GM23338 (cell line): ENCODE measurements around the gene ZNF691. TPM values are rescaled to one million over a fixed set of nuclear protein-coding genes. Genes with fewer than 3 reads are reported as not detected.

ENCODE experiments used
- ATAC-seq: fragments of 200-7000 bp; cut with Tn5 transposase; 3 replicates; pipeline ENCODE4 v1.9.1; 2020
- DNase-seq: peaks from one replicate; pipeline ENCODE4 v3.0.0-alpha.2; 2015; ENCODE audit warnings: low spot score
- H2AFZ ChIP-seq: fragments of 200-600 bp; sonication (generic); 2 replicates; pipeline ENCODE4 v1.8.0; 2016; ENCODE audit warnings: antibody characterized with exemption, mild to moderate bottlenecking, moderate library complexity
- H3F3A ChIP-seq: fragments of 200-600 bp; sonication (generic); replicated peaks from 2 replicates; pipeline ENCODE4 v1.8.0; 2017; ENCODE audit warnings: antibody characterized with exemption, mixed run types, low read depth
- H3K27ac ChIP-seq: fragments of 200-600 bp; sonication (generic); 2 replicates; pipeline ENCODE4 v1.6.1; 2016; ENCODE audit warnings: low read depth
- H3K27me3 ChIP-seq: fragments of 200-600 bp; sonication (generic); 2 replicates; pipeline ENCODE4 v1.8.0; 2016; ENCODE audit warnings: mild to moderate bottlenecking, mixed run types, moderate library complexity; ENCODE audit not compliant: insufficient read depth
- H3K36me3 ChIP-seq: fragments of 200-600 bp; sonication (generic); 2 replicates; pipeline ENCODE4 v1.8.0; 2016; ENCODE audit warnings: mild to moderate bottlenecking; ENCODE audit not compliant: insufficient read depth
- H3K4me1 ChIP-seq: fragments of 200-600 bp; sonication (generic); 2 replicates; pipeline ENCODE4 v1.8.0; 2016; ENCODE audit warnings: mild to moderate bottlenecking, moderate library complexity; ENCODE audit not compliant: insufficient read depth
- H3K4me2 ChIP-seq: fragments of 200-600 bp; sonication (generic); 2 replicates; pipeline ENCODE4 v1.7.1; 2017; ENCODE audit warnings: mixed run types
- H3K4me3 ChIP-seq: fragments of 200-600 bp; sonication (generic); 2 replicates; pipeline ENCODE4 v1.6.1; 2016; ENCODE audit warnings: mixed run types
- H3K79me2 ChIP-seq: fragments of 200-600 bp; sonication (generic); replicated peaks from 2 replicates; pipeline ENCODE4 v1.8.0; 2017; ENCODE audit warnings: mild to moderate bottlenecking; ENCODE audit not compliant: insufficient read depth
- H3K9me2 ChIP-seq: fragments of 200-600 bp; sonication (generic); 2 replicates; pipeline ENCODE4 v1.8.0; 2017; ENCODE audit not compliant: insufficient read depth
- H4K20me1 ChIP-seq: fragments of 200-600 bp; sonication (generic); replicated peaks from 2 replicates; pipeline ENCODE4 v1.8.0; 2017; ENCODE audit warnings: mild to moderate bottlenecking; ENCODE audit not compliant: insufficient read depth
- H3K27ac Mint-ChIP-seq: 2 replicates; pipeline ENCODE4 v1.8.0; 2020; ENCODE audit warnings: inconsistent platforms, mild to moderate bottlenecking, moderate library complexity, mixed read lengths
- H3K27me3 Mint-ChIP-seq: 3 replicates; pipeline ENCODE4 v1.8.0; 2022; ENCODE audit warnings: low read depth, mild to moderate bottlenecking, moderate library complexity, mixed read lengths, inconsistent platforms; ENCODE audit not compliant: insufficient read depth, poor library complexity
- H3K36me3 Mint-ChIP-seq: 3 replicates; pipeline ENCODE4 v1.8.0; 2021; ENCODE audit warnings: low read depth, mild to moderate bottlenecking, inconsistent platforms, moderate library complexity, mixed read lengths
- H3K4me1 Mint-ChIP-seq: 3 replicates; pipeline ENCODE4 v1.8.0; 2020; ENCODE audit warnings: mild to moderate bottlenecking, inconsistent platforms, mixed read lengths
- H3K4me3 Mint-ChIP-seq: 3 replicates; pipeline ENCODE4 v1.8.0; 2021; ENCODE audit warnings: moderate library complexity, mild to moderate bottlenecking, inconsistent platforms, mixed read lengths
- H3K9me3 Mint-ChIP-seq: 3 replicates; pipeline ENCODE4 v1.8.0; 2020; ENCODE audit warnings: moderate library complexity, mild to moderate bottlenecking, inconsistent platforms, mixed read lengths
- CREB1 ChIP-seq: fragments of 250-450 bp; sonication (Bioruptor Pico); IDR thresholded peaks from 2 replicates; pipeline ENCODE4 v1.5.0; 2020; ENCODE audit warnings: low read depth, mild to moderate bottlenecking, moderate library complexity
- CTCF ChIP-seq, 2 experiments: fragments of 200-600 bp in 1 of 2; sonication (generic) in 1 of 2; conservative IDR thresholded peaks; 2 replicates each; pipeline versions ENCODE4 v1.5.1 to v1.6.1; 2016 to 2017; ENCODE audit warnings: antibody characterized with exemption in 2 of 2, low read depth in 2 of 2, mild to moderate bottlenecking in 2 of 2, moderate library complexity in 1 of 2
- ETS1 ChIP-seq: IDR thresholded peaks from 2 replicates; pipeline ENCODE4 v1.6.1; 2016; ENCODE audit warnings: antibody characterized with exemption
- JUNB ChIP-seq: IDR thresholded peaks from one replicate; pipeline ENCODE4 v1.6.1; 2016; ENCODE audit warnings: antibody characterized with exemption; ENCODE audit not compliant: unreplicated experiment
- POLR2AphosphoS5 ChIP-seq: IDR thresholded peaks from 2 replicates; pipeline ENCODE4 v1.6.1; 2016; ENCODE audit warnings: antibody characterized with exemption, low read depth
- ZNF462 ChIP-seq: fragments of 250-450 bp; sonication (Bioruptor Pico); IDR thresholded peaks from 2 replicates; pipeline ENCODE4 v1.5.0; 2020; ENCODE audit warnings: mild to moderate bottlenecking, moderate library complexity
- long read RNA-seq: library from polyadenylated mRNA; unstranded; transcript quantifications from one replicate; pipeline ENCODE4 v2.0.0, GENCODE V29; 2020; ENCODE audit not compliant: unreplicated experiment
- polyA plus RNA-seq: library from polyadenylated mRNA; unstranded; fragments of >200 nt; fragmentation: Nextera tagmentation; extraction: Ambion mirVana; gene quantifications from 2 replicates; pipeline ENCODE4 v1.2.1, GENCODE V29; 2016
- total RNA-seq: library from RNA; depleted of rRNA; stranded (reverse); fragments of >200 nt; shearing (Covaris generic); gene quantifications from 2 replicates; pipeline ENCODE4 v1.2.3, GENCODE V29; 2014; rRNA removed

The ZNF691 gene
- total RNA-seq (26.4 and 27.7 TPM in 2 replicates), polyA plus RNA-seq (21.3 and 22.0 TPM in 2 replicates)
- long read RNA-seq, transcript ZNF691-205 (3 exons, 1,683 nt) = minor isoform, 6 of 38 reads
- long read RNA-seq, transcript ZNF691-206 (2 exons, 1,577 nt) = major isoform, 24 of 38 reads
- long read RNA-seq, partial matches to known transcripts = 4 of 38 reads
- long read RNA-seq, other reads (novel, unspliced or antisense) = 0 of 38 reads

- Histone ChIP-seq H3K27ac (no peak within 1 kb of the TSS), H3K9me2 (no peaks in the 10 kb centered on the region), H3F3A (no peaks in the 10 kb centered on the region), H3K4me1 (peaks cover 27% of the 10 kb centered on the region), H3K4me2 (peak within 1 kb of the TSS; percentile 99), H3K79me2 (peaks cover 25% of the 10 kb centered on the region), H3K4me3 (peak within 1 kb of the TSS; percentile 63), H2AFZ (peak within 1 kb of the TSS; percentile 67), H3K36me3 (peaks cover 8% of the 10 kb centered on the region; the same call in 1 of the 2 replicates), H3K27me3 (no peaks in the 10 kb centered on the region), H4K20me1 (0 out of 2 replicates have a peak, but pooled peaks cover 4% of the 10 kb centered on the region)
- peak; percentile 98 for ATAC-seq
- TF ChIP-seq POLR2AphosphoS5 (peak; percentile 78), JUNB (no peak), ZNF462 (CRISPR knock-in tag) (no peak), ETS1 (peak; percentile 86), CTCF (conservative IDR thresholded peaks at IDR 0.05; ENCODE audit: low read depth in 2 of 2) (peak; percentile 17 to 47; a peak in 2 of 4 replicates), CREB1 (CRISPR knock-in tag) (peak; percentile 66)
- peak; percentile 99 for DNase-seq
- Mint-ChIP-seq H3K4me3 (peak within 1 kb of the TSS; percentile 95), H3K9me3 (no peaks in the 10 kb centered on the region; the same call in 2 of the 3 replicates), H3K4me1 (peaks cover 20% of the 10 kb centered on the region), H3K36me3 (peaks cover 45% of the 10 kb centered on the region), H3K27ac (peak within 1 kb of the TSS; percentile 74), H3K27me3 (peaks cover 4% of the 10 kb centered on the region)
Observed at GRCh38 chr1:42846257-42847110, at the start of gene ZNF691. ZNF691 (plus strand) TSS chr1:42846613; CDS start chr1:42849659, 3,046 bp downstream.
